ENCODE measurements around the gene ETS2. TPM values are rescaled to one million over a fixed set of nuclear protein-coding genes. Genes with fewer than 3 reads are reported as not detected.

The ETS2 gene
- total and polyA plus RNA-seq, 2 experiments from 2014 or later: 4.4 to 7.3 TPM

- no peaks in the 10 kb centered on the region for H3K36me3 ChIP-seq (ENCODE audit: low read depth)
- no peak overlapping the region for H2AFZ ChIP-seq
- no peak overlapping the region for H3K27ac ChIP-seq
- no peaks in the 10 kb centered on the region for H3K79me2 ChIP-seq (ENCODE audit: insufficient read depth)
- H3K4me3 ChIP-seq: no peak overlapping the region
- no peaks in the 10 kb centered on the region for H3K9me2 ChIP-seq (ENCODE audit: insufficient read depth)
- no peaks in the 10 kb centered on the region for H4K20me1 ChIP-seq (ENCODE audit: insufficient read depth)
- peaks cover 12% of the 10 kb centered on the region; the same call in 1 of the 2 replicates for H3F3A ChIP-seq (ENCODE audit: insufficient read depth)
- 82 to 85% methylated on average over 4 of the region's 4 CpGs for WGBS, 2 experiments (ENCODE audit: low coverage in 1 of 2, low lambda C conversion rate in 2 of 2, missing lambda C conversion rate in 2 of 2)
- no peak overlapping the region for H3K9ac ChIP-seq
- no peak for TF ChIP-seq EZH2phosphoT487 (IDR thresholded peaks at IDR 0.05; ENCODE audit: insufficient read depth, low read depth)
- TF ChIP-seq EZH2 (IDR thresholded peaks at IDR 0.05; ENCODE audit: insufficient read depth, poor library complexity, severe bottlenecking): no peak
- in situ Hi-C loops (cut with MboI): no loop called here
- no peak for DNase-seq
- no peak overlapping the region for H3K4me2 ChIP-seq (ENCODE audit: unreplicated experiment)
- H3K4me1 ChIP-seq (ENCODE audit: insufficient read depth): no peaks in the 10 kb centered on the region
- H3K9me3 ChIP-seq (ENCODE audit: low read depth): no peaks in the 10 kb centered on the region
- H3K27me3 ChIP-seq (replicated peaks; ENCODE audit: insufficient read depth): no peaks in the 10 kb centered on the region
Observed at GRCh38 chr21:38790961-38791360, 14.8 kb upstream of the ETS2 start.

- no peak overlapping the region for H3K27ac ChIP-seq
- H3K9ac ChIP-seq: no peak overlapping the region
- peaks cover 6% of the 10 kb centered on the region; the same call in 1 of the 2 replicates for H3K4me1 ChIP-seq (ENCODE audit: insufficient read depth)
- in situ Hi-C loops (cut with MboI): no loop called here
- 77 to 79% methylated on average over 5 of the region's 5 CpGs for WGBS, 2 experiments (ENCODE audit: low coverage in 1 of 2, low lambda C conversion rate in 2 of 2, missing lambda C conversion rate in 2 of 2)
- no peak for DNase-seq
- no peaks in the 10 kb centered on the region for H3K9me3 ChIP-seq (ENCODE audit: low read depth)
- H3K4me2 ChIP-seq (ENCODE audit: unreplicated experiment): no peak overlapping the region
- H3K36me3 ChIP-seq (ENCODE audit: low read depth): no peaks in the 10 kb centered on the region
- no peaks in the 10 kb centered on the region for H3K27me3 ChIP-seq (replicated peaks; ENCODE audit: insufficient read depth)
- no peak for TF ChIP-seq EZH2 (IDR thresholded peaks at IDR 0.05; ENCODE audit: insufficient read depth, poor library complexity, severe bottlenecking)
- TF ChIP-seq EZH2phosphoT487 (IDR thresholded peaks at IDR 0.05; ENCODE audit: insufficient read depth, low read depth): no peak
- H3K9me2 ChIP-seq (ENCODE audit: insufficient read depth): no peaks in the 10 kb centered on the region
- peaks cover 7% of the 10 kb centered on the region; the same call in 1 of the 2 replicates for H3F3A ChIP-seq (ENCODE audit: insufficient read depth)
- no peaks in the 10 kb centered on the region for H4K20me1 ChIP-seq (ENCODE audit: insufficient read depth)
- H3K79me2 ChIP-seq (ENCODE audit: insufficient read depth): no peaks in the 10 kb centered on the region
- H2AFZ ChIP-seq: no peak overlapping the region
- no peak overlapping the region for H3K4me3 ChIP-seq
Observed at GRCh38 chr21:38792676-38793459, 12.9 kb upstream of the ETS2 start.

- Histone ChIP-seq H3K4me3 (no peak overlapping the region), H4K20me1 (ENCODE audit: insufficient read depth) (no peaks in the 10 kb centered on the region), H3K27me3 (replicated peaks; ENCODE audit: insufficient read depth) (no peaks in the 10 kb centered on the region), H3K9ac (no peak overlapping the region), H3K9me3 (ENCODE audit: low read depth) (no peaks in the 10 kb centered on the region), H3K27ac (no peak overlapping the region), H3K36me3 (ENCODE audit: low read depth) (no peaks in the 10 kb centered on the region), H3K4me2 (ENCODE audit: unreplicated experiment) (no peak overlapping the region), H3F3A (ENCODE audit: insufficient read depth) (no peaks in the 10 kb centered on the region), H2AFZ (no peak overlapping the region), H3K9me2 (ENCODE audit: insufficient read depth) (no peaks in the 10 kb centered on the region), H3K79me2 (ENCODE audit: insufficient read depth) (no peaks in the 10 kb centered on the region), H3K4me1 (ENCODE audit: insufficient read depth) (peaks cover 6% of the 10 kb centered on the region; the same call in 1 of the 2 replicates)
- TF ChIP-seq EZH2phosphoT487 (IDR thresholded peaks at IDR 0.05; ENCODE audit: insufficient read depth, low read depth): no peak
- TF ChIP-seq EZH2 (IDR thresholded peaks at IDR 0.05; ENCODE audit: insufficient read depth, poor library complexity, severe bottlenecking): no peak
- DNase-seq: no peak
- in situ Hi-C loops (cut with MboI): no loop called here
- WGBS, 2 experiments (ENCODE audit: low coverage in 1 of 2, low lambda C conversion rate in 2 of 2, missing lambda C conversion rate in 2 of 2): 85 to 87% methylated on average over 16 of the region's 16 CpGs
Observed at GRCh38 chr21:38793926-38794713, 11.6 kb upstream of the ETS2 start.

- no peaks in the 10 kb centered on the region for H3K9me3 ChIP-seq (ENCODE audit: low read depth)
- H3K4me2 ChIP-seq (ENCODE audit: unreplicated experiment): no peak overlapping the region
- no peak overlapping the region for H3K4me3 ChIP-seq
- peaks cover 6% of the 10 kb centered on the region; the same call in 1 of the 2 replicates for H3K4me1 ChIP-seq (ENCODE audit: insufficient read depth)
- no peaks in the 10 kb centered on the region for H3K36me3 ChIP-seq (ENCODE audit: low read depth)
- H3K27me3 ChIP-seq (replicated peaks; ENCODE audit: insufficient read depth): no peaks in the 10 kb centered on the region
- no peaks in the 10 kb centered on the region for H3K9me2 ChIP-seq (ENCODE audit: insufficient read depth)
- DNase-seq: no peak
- no peak for TF ChIP-seq EZH2phosphoT487 (IDR thresholded peaks at IDR 0.05; ENCODE audit: insufficient read depth, low read depth)
- TF ChIP-seq EZH2 (IDR thresholded peaks at IDR 0.05; ENCODE audit: insufficient read depth, poor library complexity, severe bottlenecking): no peak
- no peaks in the 10 kb centered on the region for H3K79me2 ChIP-seq (ENCODE audit: insufficient read depth)
- H4K20me1 ChIP-seq (ENCODE audit: insufficient read depth): no peaks in the 10 kb centered on the region
- H3K9ac ChIP-seq: no peak overlapping the region
- no peak overlapping the region for H2AFZ ChIP-seq
- H3F3A ChIP-seq (ENCODE audit: insufficient read depth): no peaks in the 10 kb centered on the region
- no peak overlapping the region for H3K27ac ChIP-seq
- in situ Hi-C loops (cut with MboI): no loop called here
- WGBS, 2 experiments (ENCODE audit: low coverage in 1 of 2, low lambda C conversion rate in 2 of 2, missing lambda C conversion rate in 2 of 2): 80 to 82% methylated on average over 6 of the region's 6 CpGs
Observed at GRCh38 chr21:38794978-38795377, 10.8 kb upstream of the ETS2 start.

Data from GM23248 (cell line).